ENCODE results near the gene ADRM1.

The ADRM1 gene

DNA sequence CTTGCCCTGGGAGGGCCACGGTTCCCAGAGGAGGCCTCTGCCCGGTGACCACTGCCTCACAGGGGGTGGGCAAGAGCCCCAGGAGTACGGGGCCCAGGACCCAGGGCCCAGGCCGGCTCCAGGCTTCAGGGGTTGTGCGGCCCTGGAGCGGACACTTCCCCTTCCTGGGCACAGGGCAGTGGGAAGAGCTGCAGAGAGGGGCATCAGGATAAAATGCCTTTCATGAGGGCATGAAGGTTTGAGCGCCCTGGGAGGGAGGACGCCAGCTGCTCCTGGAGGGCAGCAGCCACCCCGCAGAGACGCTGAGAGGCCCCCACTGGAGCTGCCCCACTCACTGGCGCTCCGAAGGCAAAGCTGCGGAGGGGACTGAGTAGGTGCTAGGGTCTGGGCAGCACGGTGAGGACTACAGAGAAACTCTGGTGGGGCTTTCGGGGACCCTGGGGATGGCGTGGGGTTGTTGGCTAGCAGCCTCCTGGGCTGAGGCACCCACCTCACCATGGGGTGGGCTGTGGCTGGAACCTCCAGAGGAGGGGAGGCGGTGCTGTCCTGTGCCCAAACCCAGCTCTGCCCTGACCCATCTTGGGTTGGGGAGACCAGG, 53.9 kb downstream of the ADRM1 start:
- no peak for DNase-seq

DNA sequence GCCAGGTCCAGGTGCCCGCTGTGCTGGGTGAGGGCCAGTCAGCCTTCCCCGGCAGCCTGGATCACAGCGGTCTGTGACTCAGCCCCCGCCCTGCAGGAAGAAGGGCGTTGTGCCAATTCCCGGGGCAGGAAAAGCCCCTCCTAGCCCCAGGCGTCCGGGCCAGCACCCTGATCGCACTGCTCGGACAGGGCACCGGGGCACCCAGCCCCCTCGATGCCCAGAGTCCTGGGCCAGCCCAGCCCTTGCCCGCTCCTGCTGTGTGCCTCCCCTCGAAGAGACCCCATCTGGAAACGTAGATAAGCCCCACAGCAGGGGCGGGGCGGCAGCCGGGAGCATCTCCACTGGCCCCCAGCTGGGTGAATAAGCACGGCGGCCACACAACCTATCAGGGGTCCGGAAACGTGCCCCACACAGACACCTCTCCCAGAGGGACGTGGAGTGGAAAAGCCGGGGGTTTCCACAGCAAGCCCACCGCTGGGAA, 54.4 kb downstream of the ADRM1 start:
- DNase-seq = no peak

DNA sequence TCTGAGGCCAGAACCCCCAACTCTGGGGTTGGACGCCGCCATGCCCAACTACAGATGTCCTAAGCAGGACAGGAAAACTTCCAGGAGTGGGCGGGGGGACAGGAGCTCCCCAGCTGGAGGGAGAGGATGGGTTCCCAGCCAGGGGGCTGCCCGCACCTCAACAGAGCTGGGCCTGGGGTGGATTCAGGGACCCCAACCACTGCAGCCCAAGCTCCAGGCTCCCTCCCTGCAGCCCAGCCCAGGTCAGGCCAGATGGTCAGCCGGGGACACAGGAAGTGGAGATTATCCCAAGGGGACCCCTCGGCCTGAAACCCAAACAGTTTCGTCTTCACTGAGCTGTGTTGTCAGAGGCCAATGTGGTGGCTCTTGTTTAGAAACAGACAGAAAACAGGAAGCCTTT, 54.9 kb downstream of the ADRM1 start:
- DNase-seq = no peak

Measured in stimulated activated CD4-positive, alpha-beta T cell treated with anti-CD3 and anti-CD28 coated beads, Interleukin-12 subunit alpha, Interleukin-12 subunit beta, amount 100 ng/mL, for 4 hours (primary cell).